Measurements from ENCODE around the gene VPS36. TPM values are rescaled to one million over a fixed set of nuclear protein-coding genes. Genes with fewer than 3 reads are reported as not detected.
A peak's percentile ranks its signal among the peaks of the same experiment; 100 is the strongest.

VPS36 gene
- total and polyA plus RNA-seq, 11 donors = 15.0 to 38.5 (median 30.9) TPM

- no peak for DNase-seq
- intact Hi-C loops (cut with DNase I) = loop anchor here in 1 of 10 donors (1.0 kb wide), 1 partner anchor 15 kb away; no protein-coding TSS in a partner anchor
- no peak for ATAC-seq
- Histone ChIP-seq H3K4me1 (peaks cover 0 to 18% (median 5%) of the 10 kb centered on the region in 12 donors), H3K36me3 (peaks cover 0 to 37% (median 4%) of the 10 kb centered on the region in 9 donors), H3K27ac (no peak overlapping the region), H3K27me3 (no peaks in the 10 kb centered on the region), H3K4me3 (no peak overlapping the region), H3K9me3 (peaks cover 0 to 7% (median 0%) of the 10 kb centered on the region in 12 donors)
- TF ChIP-seq CTCF (IDR thresholded peaks at IDR 0.05) (no peak), POLR2A (IDR thresholded peaks at IDR 0.05) (no peak)
These were observed 62.7 kb downstream of the VPS36 start for GRCh38 chr13:52387721-52388120.

- WGBS, 4 donors = 62 to 76% (median 74%) methylated on average over 4 of the region's 4 CpGs
- TF ChIP-seq CTCF (IDR thresholded peaks at IDR 0.05) = no peak
- ATAC-seq = peak in 1 of 4 donors; percentile 37
These were observed 64.6 kb downstream of the VPS36 start for GRCh38 chr13:52385870-52386269.

GRCh38 chr13:52383366-52383765 is 67.1 kb downstream of the VPS36 start:
- peaks cover 0 to 16% (median 3%) of the 10 kb centered on the region in 12 donors for H3K4me1 ChIP-seq
- 19 to 35% (median 27%) methylated on average over 1 of the region's 1 CpG for WGBS, 4 donors
- no peak overlapping the region for H3K4me3 ChIP-seq
- no peaks in the 10 kb centered on the region for H3K27me3 ChIP-seq
- TF ChIP-seq POLR2A (IDR thresholded peaks at IDR 0.05) (no peak), CTCF (IDR thresholded peaks at IDR 0.05) (no peak)
- H3K27ac ChIP-seq = no peak overlapping the region
- ATAC-seq = peak in 1 of 4 donors; percentile 36
- DNase-seq = no peak
- peaks cover 0 to 7% (median 0%) of the 10 kb centered on the region in 12 donors for H3K9me3 ChIP-seq
- H3K36me3 ChIP-seq = peaks cover 0 to 56% (median 5%) of the 10 kb centered on the region in 9 donors
- intact Hi-C loops (cut with DNase I) = no loop called here

More at GRCh38 chr13:52385870-52386269, 64.6 kb downstream of the VPS36 start:
- intact Hi-C loops (cut with DNase I) = no loop called here
- peaks cover 0 to 16% (median 3%) of the 10 kb centered on the region in 12 donors for H3K4me1 ChIP-seq
- H3K9me3 ChIP-seq = peaks cover 0 to 7% (median 0%) of the 10 kb centered on the region in 12 donors
- no peak for DNase-seq
- no peak overlapping the region for H3K4me3 ChIP-seq
- peaks cover 0 to 44% (median 4%) of the 10 kb centered on the region in 9 donors for H3K36me3 ChIP-seq
- no peaks in the 10 kb centered on the region for H3K27me3 ChIP-seq
- no peak overlapping the region for H3K27ac ChIP-seq

- H3K4me1 ChIP-seq = peaks cover 0 to 4% (median 0%) of the 10 kb centered on the region in 12 donors
- ATAC-seq (no peak), DNase-seq (no peak)
- no peaks in the 10 kb centered on the region for H3K9me3 ChIP-seq
- WGBS, 4 donors = 92 to 95% (median 95%) methylated on average over 22 of the region's 22 CpGs
- TF ChIP-seq CTCF (IDR thresholded peaks at IDR 0.05) = no peak
- no peak for TF ChIP-seq POLR2A (IDR thresholded peaks at IDR 0.05)
- no peak overlapping the region for H3K4me3 ChIP-seq
- no peaks in the 10 kb centered on the region for H3K27me3 ChIP-seq
- intact Hi-C loops (cut with DNase I) = no loop called here
- peaks cover 0 to 45% (median 14%) of the 10 kb centered on the region in 9 donors for H3K36me3 ChIP-seq
- H3K27ac ChIP-seq = no peak overlapping the region
These were observed 72.1 kb downstream of the VPS36 start for GRCh38 chr13:52378312-52378711.
